Measurements from ENCODE around the gene RAMP2.
"Not testable (repeated sequence)": the region's sequence is repeated elsewhere in the genome, so short reads cannot be mapped to it uniquely, and the experiment has no call there.

The RAMP2 gene

GRCh38 chr17:42761638-42762037 lies 611 bp downstream of the RAMP2 start:
- Histone ChIP-seq H3K36me3 (no peaks in the 10 kb centered on the region), H3K9me3 (no peaks in the 10 kb centered on the region), H3K27ac (peak overlapping the region; percentile 17 to 45), H3K4me1 (peaks cover 4 to 18% (median 14%) of the 10 kb centered on the region in 4 donors), H3K27me3 (peaks cover 0 to 42% of the 10 kb centered on the region in 2 donors), H3K4me3 (peak overlapping the region; percentile 47 to 58)
- no peak for TF ChIP-seq CTCF (IDR thresholded peaks at IDR 0.05)
- intact Hi-C loops (cut with DNase I; ENCODE audit: low total_unique reads), result loop anchor here (5.0 to 10.0 kb wide), 2 partner anchors 44 to 177 kb away; no protein-coding TSS in a partner anchor
- DNase-seq, result no peak

DNA sequence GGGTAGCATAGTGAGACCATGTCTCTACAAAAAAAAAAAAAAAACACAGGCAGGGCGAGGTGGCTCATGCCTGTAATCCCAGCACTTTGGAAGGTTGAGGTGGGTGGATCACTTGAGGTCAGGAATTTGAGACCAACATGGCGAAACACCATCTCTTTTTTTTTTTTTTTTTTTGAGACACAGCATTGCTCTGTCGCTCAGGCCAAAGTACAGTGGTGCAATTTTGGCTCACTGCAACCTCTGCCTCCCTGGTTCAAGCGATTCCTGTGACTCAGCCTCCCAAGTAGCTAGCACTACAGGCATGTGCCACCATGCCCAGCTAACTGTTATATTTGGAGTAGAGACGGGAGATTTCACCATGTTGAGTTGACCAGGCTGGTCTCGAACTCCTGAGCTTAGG lies 5.1 kb downstream of the RAMP2 start:
- no peak for DNase-seq
- H3K36me3 ChIP-seq, result no peaks in the 10 kb centered on the region
- H3K4me1 ChIP-seq, result peaks cover 0 to 7% (median 7%) of the 10 kb centered on the region in 4 donors
- H3K4me3 ChIP-seq, result no peak overlapping the region
- TF ChIP-seq CTCF (IDR thresholded peaks at IDR 0.05), result no peak
- peaks cover 0 to 32% of the 10 kb centered on the region in 2 donors for H3K27me3 ChIP-seq
- H3K9me3 ChIP-seq, result no peaks in the 10 kb centered on the region
- intact Hi-C loops (cut with DNase I; ENCODE audit: low total_unique reads), result loop anchor here (10.0 kb wide), 1 partner anchor 181 kb away; no protein-coding TSS in a partner anchor
- no peak overlapping the region for H3K27ac ChIP-seq

- Histone ChIP-seq H3K4me3 (no peak overlapping the region), H3K36me3 (no peaks in the 10 kb centered on the region), H3K27me3 (peaks cover 0 to 18% of the 10 kb centered on the region in 2 donors), H3K27ac (no peak overlapping the region), H3K4me1 (peaks cover 0 to 3% (median 0%) of the 10 kb centered on the region in 4 donors), H3K9me3 (no peaks in the 10 kb centered on the region)
- intact Hi-C loops (cut with DNase I; ENCODE audit: low total_unique reads), result loop anchor here (10.0 kb wide), 1 partner anchor 183 kb away; no protein-coding TSS in a partner anchor
- no peak for TF ChIP-seq CTCF (IDR thresholded peaks at IDR 0.05)
- DNase-seq, result no peak
Observed at GRCh38 chr17:42767512-42767911, 6.5 kb downstream of the RAMP2 start.

GRCh38 chr17:42768006-42768405 lies 7.0 kb downstream of the RAMP2 start:
- H3K4me1 ChIP-seq, H3K4me3 ChIP-seq, H3K9me3 ChIP-seq, H3K27ac ChIP-seq, H3K36me3 ChIP-seq, DNase-seq: not testable (repeated sequence)
- H3K27me3 ChIP-seq, result peaks cover 0 to 13% of the 10 kb centered on the region in 2 donors
- intact Hi-C loops (cut with DNase I; ENCODE audit: low total_unique reads), result loop anchor here (10.0 kb wide), 1 partner anchor 183 kb away; no protein-coding TSS in a partner anchor

DNA sequence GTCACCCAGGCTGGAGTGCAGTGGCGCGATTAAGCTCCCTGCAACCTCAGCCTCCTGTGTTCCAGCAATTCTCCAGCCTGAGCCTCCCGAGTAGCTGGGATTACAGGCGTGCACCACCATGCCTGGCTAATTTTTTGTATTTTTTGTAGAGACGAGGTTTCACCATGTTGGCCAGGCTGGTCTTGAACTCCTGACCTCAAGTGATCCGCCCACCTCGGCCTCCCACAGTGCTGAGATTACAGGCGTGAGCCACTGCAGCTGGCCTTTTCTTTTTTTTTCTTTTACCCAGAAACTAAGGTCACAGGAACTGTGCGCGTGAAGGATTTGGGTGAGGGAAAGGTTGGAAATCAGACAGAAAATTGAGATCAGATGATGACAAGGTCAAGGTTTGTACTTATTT lies 8.9 kb downstream of the RAMP2 start:
- not testable (repeated sequence) for H3K4me3 ChIP-seq, H3K27ac ChIP-seq, H3K9me3 ChIP-seq, DNase-seq, H3K36me3 ChIP-seq, H3K27me3 ChIP-seq
- intact Hi-C loops (cut with DNase I; ENCODE audit: low total_unique reads), result loop anchor here (10.0 kb wide), 1 partner anchor 185 kb away; no protein-coding TSS in a partner anchor
- peaks cover 0 to 17% (median 9%) of the 10 kb centered on the region in 4 donors for H3K4me1 ChIP-seq

DNA sequence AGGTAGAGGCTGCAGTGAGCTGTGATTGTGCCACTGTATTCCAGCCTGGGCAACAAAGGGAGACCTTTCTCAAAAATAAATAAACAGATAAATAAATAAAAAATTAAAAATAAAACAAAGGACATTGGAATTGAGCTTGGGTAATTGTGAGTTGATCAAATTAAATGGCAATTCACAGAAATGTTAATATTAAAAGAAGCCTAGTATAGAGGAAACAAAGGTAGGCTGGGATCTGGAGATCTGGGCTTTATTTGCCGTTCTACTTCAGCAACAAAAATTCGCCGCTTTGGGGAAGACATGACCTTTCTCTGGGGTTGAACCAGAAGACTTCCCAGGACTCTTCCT lies 11.9 kb downstream of the RAMP2 start:
- DNase-seq, result no peak
- peaks cover 0 to 17% (median 9%) of the 10 kb centered on the region in 4 donors for H3K4me1 ChIP-seq
- no peak for TF ChIP-seq CTCF (IDR thresholded peaks at IDR 0.05)
- H3K36me3 ChIP-seq, result peaks cover 24 to 32% (median 30%) of the 10 kb centered on the region in 3 donors
- H3K27me3 ChIP-seq, result no peaks in the 10 kb centered on the region
- no peaks in the 10 kb centered on the region for H3K9me3 ChIP-seq
- H3K27ac ChIP-seq, result peak overlapping the region; percentile 70 to 76
- intact Hi-C loops (cut with DNase I; ENCODE audit: low total_unique reads), result no loop called here
- peak overlapping the region; percentile 62 to 66 for H3K4me3 ChIP-seq
